ENCODE measurements around the gene KIF7. TPM values are rescaled to one million over a fixed set of nuclear protein-coding genes. Genes with fewer than 3 reads are reported as not detected.

The KIF7 gene, protein sequence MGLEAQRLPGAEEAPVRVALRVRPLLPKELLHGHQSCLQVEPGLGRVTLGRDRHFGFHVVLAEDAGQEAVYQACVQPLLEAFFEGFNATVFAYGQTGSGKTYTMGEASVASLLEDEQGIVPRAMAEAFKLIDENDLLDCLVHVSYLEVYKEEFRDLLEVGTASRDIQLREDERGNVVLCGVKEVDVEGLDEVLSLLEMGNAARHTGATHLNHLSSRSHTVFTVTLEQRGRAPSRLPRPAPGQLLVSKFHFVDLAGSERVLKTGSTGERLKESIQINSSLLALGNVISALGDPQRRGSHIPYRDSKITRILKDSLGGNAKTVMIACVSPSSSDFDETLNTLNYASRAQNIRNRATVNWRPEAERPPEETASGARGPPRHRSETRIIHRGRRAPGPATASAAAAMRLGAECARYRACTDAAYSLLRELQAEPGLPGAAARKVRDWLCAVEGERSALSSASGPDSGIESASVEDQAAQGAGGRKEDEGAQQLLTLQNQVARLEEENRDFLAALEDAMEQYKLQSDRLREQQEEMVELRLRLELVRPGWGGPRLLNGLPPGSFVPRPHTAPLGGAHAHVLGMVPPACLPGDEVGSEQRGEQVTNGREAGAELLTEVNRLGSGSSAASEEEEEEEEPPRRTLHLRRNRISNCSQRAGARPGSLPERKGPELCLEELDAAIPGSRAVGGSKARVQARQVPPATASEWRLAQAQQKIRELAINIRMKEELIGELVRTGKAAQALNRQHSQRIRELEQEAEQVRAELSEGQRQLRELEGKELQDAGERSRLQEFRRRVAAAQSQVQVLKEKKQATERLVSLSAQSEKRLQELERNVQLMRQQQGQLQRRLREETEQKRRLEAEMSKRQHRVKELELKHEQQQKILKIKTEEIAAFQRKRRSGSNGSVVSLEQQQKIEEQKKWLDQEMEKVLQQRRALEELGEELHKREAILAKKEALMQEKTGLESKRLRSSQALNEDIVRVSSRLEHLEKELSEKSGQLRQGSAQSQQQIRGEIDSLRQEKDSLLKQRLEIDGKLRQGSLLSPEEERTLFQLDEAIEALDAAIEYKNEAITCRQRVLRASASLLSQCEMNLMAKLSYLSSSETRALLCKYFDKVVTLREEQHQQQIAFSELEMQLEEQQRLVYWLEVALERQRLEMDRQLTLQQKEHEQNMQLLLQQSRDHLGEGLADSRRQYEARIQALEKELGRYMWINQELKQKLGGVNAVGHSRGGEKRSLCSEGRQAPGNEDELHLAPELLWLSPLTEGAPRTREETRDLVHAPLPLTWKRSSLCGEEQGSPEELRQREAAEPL (N-terminal part only)
- total RNA-seq: 10.6 TPM

DNA sequence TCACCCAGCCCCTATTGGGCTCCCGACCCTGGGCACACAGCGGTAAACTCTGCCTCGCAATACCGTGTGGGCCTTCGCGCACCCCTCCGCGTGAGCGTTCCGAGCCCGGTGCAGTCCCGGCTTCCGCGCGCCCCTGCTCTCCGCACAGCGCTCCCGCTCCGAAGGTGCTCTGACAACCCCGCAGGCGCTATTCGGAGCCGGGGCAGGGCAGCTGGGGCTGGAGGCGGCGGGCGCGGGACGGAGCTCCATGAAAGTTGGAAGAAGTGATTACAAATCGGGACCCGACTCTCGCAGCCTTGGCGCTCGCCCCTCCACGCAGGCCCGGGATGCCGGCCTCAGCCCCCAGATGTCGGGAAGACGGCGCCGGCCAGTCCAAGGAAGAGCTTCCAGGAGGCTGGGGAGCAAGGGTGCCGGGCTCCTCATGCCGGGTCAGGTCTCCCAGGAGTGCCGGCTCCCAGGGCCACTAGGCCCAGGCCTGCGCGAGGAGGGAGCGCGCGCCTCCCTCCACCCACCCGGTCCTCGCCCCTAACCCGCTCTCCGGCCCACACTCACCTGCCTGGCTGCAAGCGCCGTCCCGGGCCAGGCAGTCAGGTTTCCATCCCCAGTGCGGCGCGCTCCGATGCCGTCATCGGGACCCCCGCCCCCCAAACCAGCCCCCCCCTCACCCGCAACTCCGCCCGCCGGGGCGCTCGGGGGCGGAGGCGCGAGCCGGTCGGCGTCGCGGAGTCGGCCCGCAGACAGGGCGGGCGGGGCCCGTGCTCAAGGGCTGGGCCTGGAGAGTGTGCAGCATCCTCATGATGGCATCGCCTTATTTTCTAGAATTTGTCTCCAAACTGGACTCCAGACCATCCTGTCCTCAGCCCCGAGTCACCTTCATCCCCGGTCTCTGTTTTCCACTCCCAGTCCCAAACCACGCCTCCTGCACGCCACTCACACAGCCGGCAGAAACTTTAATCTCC lies at the start of gene KIF7:
TSS of gene KIF7 (minus strand) at position 621 of the 959 bp plus-strand sequence. CDS start 2,537 bp downstream, outside the sequence.

DNA sequence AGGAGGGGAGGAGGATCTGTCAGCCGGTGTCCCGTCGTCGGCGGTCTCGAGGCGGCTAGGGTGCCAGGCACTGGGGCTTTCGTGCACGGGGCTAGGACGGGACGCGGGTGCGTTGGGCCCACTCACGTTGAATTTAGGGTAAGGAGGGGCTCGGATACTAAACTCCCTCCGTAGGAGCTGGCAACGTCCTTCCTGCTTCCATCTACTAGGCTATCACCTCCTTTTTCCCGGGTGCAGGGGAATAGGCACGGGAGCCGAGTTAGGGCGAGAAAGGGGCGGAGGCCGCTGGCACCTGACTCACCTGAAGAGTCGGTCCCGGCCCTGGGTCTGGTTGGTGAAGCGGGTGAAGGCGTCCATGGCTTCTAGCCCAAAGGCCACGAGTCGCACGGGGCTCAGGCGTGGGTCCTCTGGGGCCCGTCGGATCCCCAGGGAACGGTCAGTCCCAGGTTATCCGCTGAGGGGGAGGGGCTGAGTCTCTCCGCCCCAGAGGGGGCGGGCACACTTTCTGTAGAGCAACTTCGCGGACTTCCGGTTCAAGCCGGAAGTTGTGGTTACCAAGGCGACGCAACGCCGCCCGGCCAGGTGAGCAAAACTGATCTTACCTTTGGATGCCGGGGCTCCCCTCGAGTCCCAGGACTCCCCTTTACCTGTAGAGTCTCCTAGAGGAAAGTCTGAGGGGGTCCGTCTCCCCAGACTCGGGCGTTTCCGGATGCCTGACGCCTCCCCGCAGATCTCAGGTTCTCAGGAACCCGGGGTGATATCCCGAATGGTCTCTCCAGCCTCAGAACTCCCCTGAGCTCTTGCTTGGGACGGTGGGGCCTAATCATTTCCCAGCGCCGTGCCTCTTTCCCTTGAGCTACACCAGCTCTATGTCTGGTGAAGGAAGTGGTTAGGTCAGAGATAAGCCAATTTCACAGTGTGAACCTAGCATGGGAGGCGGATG lies 35.3 kb upstream of the KIF7 start, which contains the start of the genes PEX11A and WDR93:
TSS of gene PEX11A (minus strand) at position 479 of the 943 bp plus-strand sequence. CDS start at position 357, 122 bp downstream.
TSS of gene WDR93 (plus strand) at position 536 of the 943 bp plus-strand sequence. CDS start 10,936 bp downstream, outside the sequence.

DNA sequence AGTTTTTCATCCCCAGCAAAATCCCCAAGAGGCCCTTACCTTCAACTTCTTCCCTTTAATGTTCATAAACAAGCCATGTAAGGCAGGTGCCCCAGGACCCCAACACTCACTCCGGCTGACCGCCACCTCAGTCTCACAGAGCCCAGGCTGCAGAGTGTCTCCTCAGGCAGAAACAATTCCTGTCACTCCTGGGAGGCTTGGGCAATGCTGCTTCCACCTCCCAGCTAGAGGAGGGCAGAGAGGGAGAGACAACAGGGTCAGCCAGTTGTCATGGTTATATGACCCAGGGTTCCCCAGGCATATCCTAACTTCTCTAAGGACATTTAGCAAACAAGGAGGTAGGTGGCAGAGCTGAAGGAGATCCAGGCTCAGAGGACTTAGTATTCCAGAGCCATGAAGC lies 23.9 kb upstream of the KIF7 start, which contains the start of gene PLIN1:
TSS of gene PLIN1 (minus strand) at position 156 of the 400 bp plus-strand sequence. CDS start 1,878 bp downstream, outside the sequence.

Other genes starting within 250 kb of the KIF7 start
- 2.8 TPM for gene RHCG, start 158.9 kb downstream of the KIF7 start, total RNA-seq
- gene TICRR, start 80.0 kb downstream of the KIF7 start, total RNA-seq: 6.6 TPM
- gene PLIN1, start 23.9 kb upstream of the KIF7 start, total RNA-seq: 0.31 TPM
- gene PEX11A, start 35.3 kb upstream of the KIF7 start, total RNA-seq: 10.3 TPM
- 0.63 TPM for gene WDR93, start 35.3 kb upstream of the KIF7 start, total RNA-seq
- gene MESP1, start 95.8 kb upstream of the KIF7 start, total RNA-seq: 2.2 TPM
- gene MESP2, start 120.9 kb upstream of the KIF7 start, total RNA-seq: not detected
- 1.3 TPM for gene ANPEP, start 159.4 kb upstream of the KIF7 start, total RNA-seq
- gene AP3S2, start 238.5 kb upstream of the KIF7 start, total RNA-seq: 59.5 TPM